ENCODE results near the gene NPLOC4. TPM values are rescaled to one million over a fixed set of nuclear protein-coding genes. Genes with fewer than 3 reads are reported as not detected.

NPLOC4 gene
- total RNA-seq, 1 donor from 2014 or later = 93.3 TPM

GRCh38 chr17:81542431-81543338 lies 94.2 kb downstream of the NPLOC4 start:
- peak overlapping the region; percentile 11 for H3K27ac Mint-ChIP-seq
- H3K4me3 Mint-ChIP-seq = no peak overlapping the region
- TF ChIP-seq, protein P1, sequence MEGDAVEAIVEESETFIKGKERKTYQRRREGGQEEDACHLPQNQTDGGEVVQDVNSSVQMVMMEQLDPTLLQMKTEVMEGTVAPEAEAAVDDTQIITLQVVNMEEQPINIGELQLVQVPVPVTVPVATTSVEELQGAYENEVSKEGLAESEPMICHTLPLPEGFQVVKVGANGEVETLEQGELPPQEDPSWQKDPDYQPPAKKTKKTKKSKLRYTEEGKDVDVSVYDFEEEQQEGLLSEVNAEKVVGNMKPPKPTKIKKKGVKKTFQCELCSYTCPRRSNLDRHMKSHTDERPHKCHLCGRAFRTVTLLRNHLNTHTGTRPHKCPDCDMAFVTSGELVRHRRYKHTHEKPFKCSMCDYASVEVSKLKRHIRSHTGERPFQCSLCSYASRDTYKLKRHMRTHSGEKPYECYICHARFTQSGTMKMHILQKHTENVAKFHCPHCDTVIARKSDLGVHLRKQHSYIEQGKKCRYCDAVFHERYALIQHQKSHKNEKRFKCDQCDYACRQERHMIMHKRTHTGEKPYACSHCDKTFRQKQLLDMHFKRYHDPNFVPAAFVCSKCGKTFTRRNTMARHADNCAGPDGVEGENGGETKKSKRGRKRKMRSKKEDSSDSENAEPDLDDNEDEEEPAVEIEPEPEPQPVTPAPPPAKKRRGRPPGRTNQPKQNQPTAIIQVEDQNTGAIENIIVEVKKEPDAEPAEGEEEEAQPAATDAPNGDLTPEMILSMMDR (IDR thresholded peaks at IDR 0.05; ENCODE audit: unreplicated experiment) = no peak
- no peak for DNase-seq (ENCODE audit: low spot score in 2 of 2, unreplicated experiment in 2 of 2)
- H3K4me1 Mint-ChIP-seq = no peaks in the 10 kb centered on the region
- no peaks in the 10 kb centered on the region for H3K9me3 Mint-ChIP-seq
- H3K27me3 Mint-ChIP-seq (ENCODE audit: low read depth) = peaks cover 6% of the 10 kb centered on the region
- H3K36me3 Mint-ChIP-seq = peaks cover 5% of the 10 kb centered on the region

- Mint-ChIP-seq H3K27ac (no peak overlapping the region), H3K27me3 (ENCODE audit: low read depth) (peaks cover 16% of the 10 kb centered on the region), H3K4me3 (no peak overlapping the region), H3K4me1 (no peaks in the 10 kb centered on the region), H3K36me3 (peaks cover 5% of the 10 kb centered on the region), H3K9me3 (no peaks in the 10 kb centered on the region)
- no peak for DNase-seq (ENCODE audit: low spot score in 2 of 2, unreplicated experiment in 2 of 2)
- TF ChIP-seq, protein P1 (IDR thresholded peaks at IDR 0.05; ENCODE audit: unreplicated experiment) = no peak
Observed at GRCh38 chr17:81541123-81541522, 95.8 kb downstream of the NPLOC4 start.

GRCh38 chr17:81540676-81541027 lies 96.3 kb downstream of the NPLOC4 start:
- Mint-ChIP-seq H3K4me3 (no peak overlapping the region), H3K27ac (no peak overlapping the region), H3K27me3 (ENCODE audit: low read depth) (peaks cover 21% of the 10 kb centered on the region), H3K4me1 (no peaks in the 10 kb centered on the region), H3K9me3 (no peaks in the 10 kb centered on the region), H3K36me3 (peaks cover 5% of the 10 kb centered on the region)
- TF ChIP-seq, protein P1 (IDR thresholded peaks at IDR 0.05; ENCODE audit: unreplicated experiment) = no peak
- DNase-seq (ENCODE audit: low spot score in 2 of 2, unreplicated experiment in 2 of 2) = no peak

DNA sequence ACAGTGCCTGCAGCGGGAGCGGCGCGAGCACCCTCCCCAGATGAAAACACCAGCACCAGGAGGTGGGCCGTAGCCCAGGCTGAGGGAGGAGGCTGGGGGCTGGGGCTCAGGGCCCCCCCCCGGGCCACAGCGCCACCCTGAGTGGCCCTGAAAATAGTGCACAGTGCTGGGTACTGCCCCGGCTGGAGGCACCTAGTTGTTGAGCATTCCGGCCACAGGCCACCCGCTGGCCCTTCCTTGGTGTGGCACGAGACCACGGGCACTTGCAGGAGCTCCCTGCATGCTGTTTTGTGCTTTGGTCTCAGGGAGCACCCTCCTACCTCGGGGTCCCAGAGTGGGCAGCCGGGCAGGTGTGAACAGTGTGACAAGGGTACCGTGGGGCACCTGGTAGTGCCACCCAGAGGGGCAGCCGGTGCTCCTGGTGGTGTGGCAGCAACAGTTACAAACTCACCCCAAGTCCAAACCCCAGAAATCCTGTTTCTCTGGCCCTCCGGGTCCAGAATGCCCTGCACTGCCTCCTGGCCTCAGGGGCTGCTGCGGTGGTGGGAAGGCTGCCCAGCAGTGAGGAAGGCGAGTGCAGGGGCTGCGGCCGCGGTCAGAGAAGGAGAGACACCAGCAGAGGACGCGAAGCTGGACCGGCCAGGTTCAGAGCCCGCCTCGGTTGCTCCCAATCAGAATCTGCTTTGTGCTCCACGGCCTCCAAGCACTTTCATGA lies 96.8 kb downstream of the NPLOC4 start:
- TF ChIP-seq, protein P1 (IDR thresholded peaks at IDR 0.05; ENCODE audit: unreplicated experiment) = no peak
- Mint-ChIP-seq H3K4me1 (no peaks in the 10 kb centered on the region), H3K4me3 (no peak overlapping the region), H3K27ac (no peak overlapping the region), H3K9me3 (no peaks in the 10 kb centered on the region), H3K27me3 (ENCODE audit: low read depth) (peaks cover 21% of the 10 kb centered on the region), H3K36me3 (peaks cover 5% of the 10 kb centered on the region)
- no peak for DNase-seq (ENCODE audit: low spot score in 2 of 2, unreplicated experiment in 2 of 2)

DNA sequence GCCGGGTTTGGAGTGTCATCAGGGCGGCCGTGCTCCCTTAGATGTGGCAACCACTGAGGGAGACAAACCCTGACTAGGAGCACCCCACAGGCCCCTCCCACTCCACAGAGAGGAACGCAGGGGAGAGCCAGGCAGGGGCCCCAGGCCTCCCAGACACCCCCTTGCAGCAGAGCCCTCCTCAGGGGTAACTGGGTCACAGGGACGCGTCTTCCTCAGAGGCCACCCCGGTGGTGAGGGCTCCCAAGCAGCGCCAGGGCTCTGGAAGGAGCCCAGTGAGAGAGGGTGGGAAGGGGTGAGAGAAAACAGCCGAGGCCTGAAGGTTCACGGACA lies 97.4 kb downstream of the NPLOC4 start:
- H3K36me3 Mint-ChIP-seq = peaks cover 5% of the 10 kb centered on the region
- peaks cover 22% of the 10 kb centered on the region for H3K27me3 Mint-ChIP-seq (ENCODE audit: low read depth)
- DNase-seq (ENCODE audit: low spot score in 2 of 2, unreplicated experiment in 2 of 2) = no peak
- TF ChIP-seq, protein P1 (IDR thresholded peaks at IDR 0.05; ENCODE audit: unreplicated experiment) = no peak
- H3K27ac Mint-ChIP-seq = no peak overlapping the region
- no peak overlapping the region for H3K4me3 Mint-ChIP-seq
- H3K4me1 Mint-ChIP-seq = no peaks in the 10 kb centered on the region
- no peaks in the 10 kb centered on the region for H3K9me3 Mint-ChIP-seq

Measured in mesothelial cell of epicardium (in vitro differentiated cells).